ENCODE data around the gene SNX8. TPM values are rescaled to one million over a fixed set of nuclear protein-coding genes. Genes with fewer than 3 reads are reported as not detected.

The SNX8 gene
- total and polyA plus RNA-seq, 8 donors: 17.0 to 60.5 (median 27.4) TPM

- Histone ChIP-seq H3K27ac (no peak overlapping the region), H3K27me3 (no peaks in the 10 kb centered on the region), H3K4me3 (no peak overlapping the region), H3K36me3 (peaks cover 0 to 63% of the 10 kb centered on the region in 2 donors), H3K4me1 (peaks cover 11 to 39% of the 10 kb centered on the region in 2 donors), H3K9me3 (no peaks in the 10 kb centered on the region)
- intact Hi-C loops (cut with DNase I): no loop called here
- TF ChIP-seq CTCF (IDR thresholded peaks at IDR 0.05): no peak
- no peak for ATAC-seq
- DNase-seq: no peak
Measured at GRCh38 chr7:2233926-2234325, 80.3 kb downstream of the SNX8 start.

- Histone ChIP-seq H3K4me3 (peak within 1 kb of the TSS; percentile 66 to 100), H3K27me3 (no peaks in the 10 kb centered on the region), H3K27ac (peak within 1 kb of the TSS; percentile 5 to 72), H3K4me1 (peaks cover 11 to 38% of the 10 kb centered on the region in 2 donors), H3K36me3 (peaks cover 0 to 63% of the 10 kb centered on the region in 2 donors), H3K9me3 (no peaks in the 10 kb centered on the region)
- intact Hi-C loops (cut with DNase I): no loop called here
- ATAC-seq (peak; percentile 90), DNase-seq (peak; percentile 90 to 97 (median 92))
- TF ChIP-seq CTCF (IDR thresholded peaks at IDR 0.05): peak in 1 of 2 donors; percentile 13
Measured at GRCh38 chr7:2232766-2233520, 81.3 kb downstream of the SNX8 start, which contains the start of gene MAD1L1. Gene MAD1L1 (minus strand): TSS chr7:2232945. CDS start chr7:2230133, 2,812 bp downstream.

GRCh38 chr7:2231992-2232765 is 82.1 kb downstream of the SNX8 start:
- Histone ChIP-seq H3K4me3 (peak overlapping the region; percentile 66 to 100), H3K36me3 (peaks cover 0 to 65% of the 10 kb centered on the region in 2 donors), H3K4me1 (peaks cover 8 to 31% of the 10 kb centered on the region in 2 donors), H3K9me3 (no peaks in the 10 kb centered on the region), H3K27me3 (no peaks in the 10 kb centered on the region), H3K27ac (peak overlapping the region; percentile 5 to 72)
- DNase-seq: peak in 2 of 4 donors; percentile 16 to 84
- peak; percentile 23 for ATAC-seq
- TF ChIP-seq CTCF (IDR thresholded peaks at IDR 0.05): no peak
- intact Hi-C loops (cut with DNase I): no loop called here

GRCh38 chr7:2230882-2231281 is 83.4 kb downstream of the SNX8 start:
- H3K4me3 ChIP-seq: no peak overlapping the region
- no peak for TF ChIP-seq CTCF (IDR thresholded peaks at IDR 0.05)
- peaks cover 9 to 24% of the 10 kb centered on the region in 2 donors for H3K4me1 ChIP-seq
- H3K36me3 ChIP-seq: peaks cover 0 to 67% of the 10 kb centered on the region in 2 donors
- no peaks in the 10 kb centered on the region for H3K27me3 ChIP-seq
- no peak overlapping the region for H3K27ac ChIP-seq
- ATAC-seq: no peak
- intact Hi-C loops (cut with DNase I): no loop called here
- peak in 1 of 4 donors; percentile 30 for DNase-seq
- H3K9me3 ChIP-seq: no peaks in the 10 kb centered on the region

GRCh38 chr7:2230226-2230625 is 84.0 kb downstream of the SNX8 start:
- Histone ChIP-seq H3K9me3 (no peaks in the 10 kb centered on the region), H3K4me3 (no peak overlapping the region), H3K36me3 (peaks cover 0 to 65% of the 10 kb centered on the region in 2 donors), H3K27ac (no peak overlapping the region), H3K4me1 (peaks cover 12 to 24% of the 10 kb centered on the region in 2 donors), H3K27me3 (no peaks in the 10 kb centered on the region)
- DNase-seq (peak in 1 of 4 donors; percentile 39), ATAC-seq (no peak)
- no peak for TF ChIP-seq CTCF (IDR thresholded peaks at IDR 0.05)
- intact Hi-C loops (cut with DNase I): no loop called here
